Ectodermal cell (in vitro differentiated cells): ENCODE results near the gene UBALD1.

ENCODE experiments used
- H3K27ac ChIP-seq: 2 replicates; pipeline ENCODE4 v1.7.0; 2013; ENCODE audit warnings: mild to moderate bottlenecking, low read depth, low read length; ENCODE audit not compliant: insufficient read depth, poor library complexity, severe bottlenecking
- H3K27me3 ChIP-seq: 2 replicates; pipeline ENCODE4 v1.7.0; 2013; ENCODE audit warnings: mild to moderate bottlenecking, low read length; ENCODE audit not compliant: insufficient read depth, control insufficient read depth, poor library complexity, severe bottlenecking
- H3K36me3 ChIP-seq: one replicate; pipeline ENCODE4 v1.7.0; 2013; ENCODE audit warnings: low read length; ENCODE audit not compliant: control insufficient read depth, insufficient read depth
- H3K4me1 ChIP-seq: one replicate; pipeline ENCODE4 v1.7.0; 2013; ENCODE audit warnings: low read length; ENCODE audit not compliant: control insufficient read depth, insufficient read depth
- H3K4me3 ChIP-seq: 2 replicates; pipeline ENCODE4 v1.7.0; 2013; ENCODE audit warnings: low read depth, low read length, control low read depth; ENCODE audit not compliant: insufficient read depth
- H3K9me3 ChIP-seq: 2 replicates; pipeline ENCODE4 v1.7.0; 2013; ENCODE audit warnings: mild to moderate bottlenecking, low read length, moderate library complexity; ENCODE audit not compliant: control insufficient read depth
- WGBS, 2 experiments: methylation state at CpG; one replicate each; pipeline ENCODE4 v1.1.7; 2013; ENCODE audit warnings: missing lambda C conversion rate in 2 of 2; 5-methylcytosine and 5-hydroxymethylcytosine counted together

UBALD1 gene

GRCh38 chr16:4613636-4614570 lies 785 bp downstream of the UBALD1 start:
- Histone ChIP-seq H3K9me3 (no peaks in the 10 kb centered on the region), H3K27ac (no peak overlapping the region), H3K4me1 (peaks cover 19% of the 10 kb centered on the region), H3K36me3 (no peaks in the 10 kb centered on the region), H3K27me3 (no peaks in the 10 kb centered on the region), H3K4me3 (peak overlapping the region; percentile 75)
- 1 to 2% methylated on average over 92 of the region's 92 CpGs for WGBS, 2 experiments

DNA sequence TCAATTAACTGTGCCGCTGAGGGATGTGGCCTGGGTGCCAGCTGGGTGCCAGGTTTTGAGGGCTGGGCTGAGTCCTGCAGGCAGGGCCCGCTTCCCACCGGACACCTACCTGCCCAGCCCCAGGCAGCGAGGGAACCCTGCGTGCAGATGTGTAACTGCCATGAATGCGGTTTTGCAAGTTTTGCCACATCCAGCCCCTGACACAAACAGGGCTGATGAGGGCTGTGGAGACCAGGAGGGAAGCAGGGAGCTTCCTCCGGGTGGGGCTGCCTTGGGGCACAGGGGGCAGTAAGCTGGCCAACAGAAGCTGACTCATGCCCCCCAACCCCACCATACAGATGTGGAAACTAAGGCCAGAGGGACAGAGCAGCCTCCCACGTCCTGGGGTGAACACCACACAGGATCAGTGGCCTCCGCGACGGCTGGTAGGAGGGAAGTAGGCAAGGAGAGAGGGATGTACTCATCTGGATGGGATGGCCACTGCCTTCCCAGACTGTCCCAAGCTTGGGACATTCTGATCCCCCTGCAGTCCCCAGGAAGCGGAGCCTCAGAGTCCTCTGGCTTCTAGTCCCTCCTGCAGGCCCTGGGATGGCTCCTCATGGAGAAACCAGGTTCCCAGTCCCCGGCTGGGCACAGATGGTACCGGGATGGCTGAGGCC lies 1.6 kb downstream of the UBALD1 start:
- Histone ChIP-seq H3K36me3 (no peaks in the 10 kb centered on the region), H3K4me3 (peak overlapping the region; percentile 75), H3K27me3 (no peaks in the 10 kb centered on the region), H3K9me3 (no peaks in the 10 kb centered on the region), H3K27ac (no peak overlapping the region), H3K4me1 (peaks cover 19% of the 10 kb centered on the region)
- WGBS, 2 experiments = 61% methylated on average over 14 of the region's 14 CpGs

GRCh38 chr16:4612474-4612931 lies 2.2 kb downstream of the UBALD1 start:
- Histone ChIP-seq H3K27ac (no peak overlapping the region), H3K4me3 (no peak overlapping the region), H3K27me3 (no peaks in the 10 kb centered on the region), H3K36me3 (no peaks in the 10 kb centered on the region), H3K4me1 (peaks cover 19% of the 10 kb centered on the region), H3K9me3 (no peaks in the 10 kb centered on the region)
- 61% methylated on average over 7 of the region's 7 CpGs for WGBS, 2 experiments

GRCh38 chr16:4611337-4612021 lies 3.2 kb downstream of the UBALD1 start:
- WGBS, 2 experiments = 92% methylated on average over 22 of the region's 22 CpGs
- Histone ChIP-seq H3K36me3 (no peaks in the 10 kb centered on the region), H3K4me1 (peaks cover 14% of the 10 kb centered on the region), H3K9me3 (no peaks in the 10 kb centered on the region), H3K4me3 (no peak overlapping the region), H3K27me3 (no peaks in the 10 kb centered on the region), H3K27ac (no peak overlapping the region)

- Histone ChIP-seq H3K4me1 (peaks cover 14% of the 10 kb centered on the region), H3K4me3 (no peak overlapping the region), H3K27ac (no peak overlapping the region), H3K36me3 (no peaks in the 10 kb centered on the region), H3K9me3 (no peaks in the 10 kb centered on the region), H3K27me3 (no peaks in the 10 kb centered on the region)
- WGBS, 2 experiments = 90 to 92% methylated on average over 32 of the region's 32 CpGs
Measured at GRCh38 chr16:4610011-4611005, 4.4 kb downstream of the UBALD1 start.

DNA sequence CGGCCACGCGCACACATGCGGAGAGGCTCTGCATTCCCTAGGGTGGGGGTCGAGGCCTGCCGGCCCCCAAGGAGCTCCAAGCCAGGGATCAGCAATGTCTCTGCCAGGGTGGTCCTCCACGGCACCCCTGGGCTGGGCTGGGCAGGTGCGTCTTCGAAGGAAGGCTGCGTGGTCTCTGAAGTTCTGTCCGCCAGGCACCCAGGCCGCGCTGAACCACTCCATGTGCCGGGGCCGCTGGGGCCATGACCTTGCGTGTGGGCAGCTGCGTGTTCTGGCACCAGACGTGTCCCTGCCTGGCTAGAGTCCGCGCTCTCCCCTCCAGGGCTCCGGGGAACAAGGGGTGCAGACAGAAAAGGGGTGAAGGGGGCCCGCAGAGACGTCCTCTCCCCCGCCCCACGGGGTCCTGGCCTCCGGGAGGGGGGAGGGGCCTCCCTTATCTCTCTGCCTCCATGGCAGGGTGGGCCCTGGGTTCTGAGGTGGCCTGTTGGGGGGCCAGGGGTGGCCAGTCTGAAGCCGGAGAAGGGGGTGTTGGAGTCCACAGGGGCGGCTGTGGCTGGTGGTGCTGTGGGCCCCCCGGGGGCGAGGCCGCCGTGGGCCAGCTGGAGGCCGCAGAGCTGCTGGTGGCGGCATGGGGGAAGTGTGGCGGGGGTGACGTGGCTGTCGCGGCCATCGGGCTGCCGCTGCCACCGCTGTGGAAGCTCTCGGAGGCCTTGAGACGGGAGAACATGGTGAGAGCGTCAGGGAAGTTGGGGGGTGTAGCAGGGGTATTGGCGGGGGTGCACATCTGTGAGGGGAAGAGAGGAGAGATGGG lies 5.3 kb downstream of the UBALD1 start:
- Histone ChIP-seq H3K27ac (no peak overlapping the region), H3K4me1 (peaks cover 14% of the 10 kb centered on the region), H3K4me3 (no peak overlapping the region), H3K9me3 (no peaks in the 10 kb centered on the region), H3K36me3 (no peaks in the 10 kb centered on the region), H3K27me3 (no peaks in the 10 kb centered on the region)
- 93% methylated on average over 45 of the region's 45 CpGs for WGBS, 2 experiments

- no peak overlapping the region for H3K4me3 ChIP-seq
- no peaks in the 10 kb centered on the region for H3K27me3 ChIP-seq
- H3K27ac ChIP-seq = no peak overlapping the region
- H3K9me3 ChIP-seq = no peaks in the 10 kb centered on the region
- H3K4me1 ChIP-seq = peaks cover 13% of the 10 kb centered on the region
- 91 to 94% methylated on average over 8 of the region's 8 CpGs for WGBS, 2 experiments
- no peaks in the 10 kb centered on the region for H3K36me3 ChIP-seq
Measured at GRCh38 chr16:4608704-4608980, 6.0 kb downstream of the UBALD1 start.

DNA sequence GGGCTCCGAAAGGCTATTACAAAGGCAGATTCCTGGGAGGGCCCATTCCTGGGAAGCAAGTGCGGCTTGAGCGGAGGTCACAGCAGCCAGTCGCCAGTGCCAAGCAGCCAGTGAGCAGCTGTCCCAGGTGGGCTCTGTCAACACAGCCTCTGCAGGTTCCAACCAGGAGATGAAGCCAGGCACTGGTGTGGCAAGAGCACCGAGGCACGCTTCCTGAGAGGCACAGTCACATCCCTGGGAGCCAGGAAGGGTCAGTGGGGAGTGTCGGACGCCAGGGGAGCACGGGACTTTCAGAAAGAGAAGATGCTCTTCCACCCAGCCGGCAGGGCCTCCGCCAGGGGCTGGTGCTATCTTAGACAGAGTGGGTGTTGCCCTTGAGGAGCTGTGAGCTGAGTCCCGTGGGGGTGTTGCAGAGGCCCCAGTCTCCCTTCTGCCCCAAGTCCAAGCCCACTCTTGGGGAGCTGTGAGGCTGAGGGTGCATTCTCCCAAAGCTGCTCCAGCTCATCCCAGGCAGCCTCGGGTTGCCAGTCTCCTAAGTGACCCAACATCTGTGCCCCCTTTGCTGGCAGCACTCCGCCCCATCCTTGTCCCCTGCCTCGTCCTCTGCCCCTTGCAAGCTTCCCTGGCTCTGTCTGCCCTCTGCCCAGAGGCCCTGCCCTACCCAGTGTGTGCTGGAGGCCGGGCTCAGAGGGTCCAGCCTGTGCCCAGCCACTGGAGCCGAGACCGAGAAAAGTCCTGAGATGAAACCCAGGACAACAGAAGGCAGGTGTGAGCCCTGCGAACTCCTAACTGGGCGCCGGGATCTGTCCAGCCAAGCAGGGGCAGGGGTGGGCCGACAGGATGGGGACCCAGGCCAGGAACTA lies 6.6 kb downstream of the UBALD1 start:
- no peak overlapping the region for H3K27ac ChIP-seq
- H3K36me3 ChIP-seq = no peaks in the 10 kb centered on the region
- 95% methylated on average over 22 of the region's 22 CpGs for WGBS, 2 experiments
- no peak overlapping the region for H3K4me3 ChIP-seq
- no peaks in the 10 kb centered on the region for H3K9me3 ChIP-seq
- H3K4me1 ChIP-seq = peaks cover 7% of the 10 kb centered on the region
- H3K27me3 ChIP-seq = no peaks in the 10 kb centered on the region
